RPMI8226 (cell line): Measurements from ENCODE around the gene DPF1.
"Not testable (repeated sequence)": the region's sequence is repeated elsewhere in the genome, so short reads cannot be mapped to it uniquely, and the experiment has no call there.

Experiments
- DNase-seq: peaks from one replicate; pipeline ENCODE4 v3.0.0-alpha.2; 2015

The DPF1 gene

GRCh38 chr19:38250428-38250820, 26.4 kb upstream of the DPF1 start:
- DNase-seq, result no peak

- no peak for DNase-seq
Observed at GRCh38 chr19:38248421-38248820, 24.4 kb upstream of the DPF1 start.

- no peak for DNase-seq
Observed at GRCh38 chr19:38247734-38248268, 23.8 kb upstream of the DPF1 start.

- DNase-seq, result no peak
Observed at GRCh38 chr19:38247126-38247525, 23.1 kb upstream of the DPF1 start.

- no peak for DNase-seq
Observed at GRCh38 chr19:38245826-38246498, 21.9 kb upstream of the DPF1 start.

GRCh38 chr19:38243279-38243673, 19.3 kb upstream of the DPF1 start:
- no peak for DNase-seq

GRCh38 chr19:38239816-38240215, 15.8 kb upstream of the DPF1 start:
- DNase-seq, result no peak

- no peak for DNase-seq
Observed at GRCh38 chr19:38234615-38235014, 10.6 kb upstream of the DPF1 start.

GRCh38 chr19:38233740-38234251, 9.8 kb upstream of the DPF1 start:
- DNase-seq, result peak; percentile 79

- no peak for DNase-seq
Observed at GRCh38 chr19:38231918-38232317, 7.9 kb upstream of the DPF1 start.

GRCh38 chr19:38230506-38231133, 6.6 kb upstream of the DPF1 start:
- DNase-seq, result not testable (repeated sequence)

GRCh38 chr19:38229585-38230073, 5.6 kb upstream of the DPF1 start:
- DNase-seq, result peak; percentile 87

GRCh38 chr19:38228491-38229439, 4.7 kb upstream of the DPF1 start:
- peak; percentile 10 for DNase-seq

- DNase-seq, result no peak
Observed at GRCh38 chr19:38228005-38228377, 4.0 kb upstream of the DPF1 start.

- DNase-seq, result no peak
Observed at GRCh38 chr19:38227287-38228004, 3.4 kb upstream of the DPF1 start.

GRCh38 chr19:38224863-38225218, 819 bp upstream of the DPF1 start:
- DNase-seq, result not testable (repeated sequence)

GRCh38 chr19:38223617-38224013, 407 bp downstream of the DPF1 start:
- no peak for DNase-seq

GRCh38 chr19:38223119-38223523, 901 bp downstream of the DPF1 start:
- no peak for DNase-seq

GRCh38 chr19:38221919-38222830, 1.8 kb downstream of the DPF1 start:
- no peak for DNase-seq

- no peak for DNase-seq
Observed at GRCh38 chr19:38221421-38221820, 2.6 kb downstream of the DPF1 start.

- no peak for DNase-seq
Observed at GRCh38 chr19:38219221-38219620, 4.8 kb downstream of the DPF1 start.
